Colon (tissue), 2 donors: Measurements from ENCODE around the gene MAML2.

Source experiments
- FAIRE-seq: peaks from 2 replicates; lab custom pipeline; 2012; peaks lifted over from hg19 to GRCh38; lab: Jason Lieb, UNC
- donor health status: control.
- donor health status: control.

The MAML2 gene

GRCh38 chr11:96207459-96208449, 135.2 kb downstream of the MAML2 start:
- FAIRE-seq, result no peak

GRCh38 chr11:96206955-96207354, 136.0 kb downstream of the MAML2 start:
- no peak for FAIRE-seq

- FAIRE-seq, result no peak
Measured at GRCh38 chr11:96205460-96205809, 137.6 kb downstream of the MAML2 start.

- no peak for FAIRE-seq
Measured at GRCh38 chr11:96204721-96205459, 138.1 kb downstream of the MAML2 start.

- no peak for FAIRE-seq
Measured at GRCh38 chr11:96204366-96204659, 138.7 kb downstream of the MAML2 start.

- FAIRE-seq, result no peak
Measured at GRCh38 chr11:96203567-96204365, 139.2 kb downstream of the MAML2 start.

- no peak for FAIRE-seq
Measured at GRCh38 chr11:96200243-96200642, 142.8 kb downstream of the MAML2 start.

GRCh38 chr11:96199563-96200025, 143.4 kb downstream of the MAML2 start:
- no peak for FAIRE-seq

- FAIRE-seq, result no peak
Measured at GRCh38 chr11:96197801-96198701, 144.9 kb downstream of the MAML2 start.

GRCh38 chr11:96197103-96197502, 145.9 kb downstream of the MAML2 start:
- FAIRE-seq, result no peak

- no peak for FAIRE-seq
Measured at GRCh38 chr11:96196181-96196662, 146.8 kb downstream of the MAML2 start.

- FAIRE-seq, result no peak
Measured at GRCh38 chr11:96195671-96196070, 147.3 kb downstream of the MAML2 start.

GRCh38 chr11:96194581-96195374, 148.2 kb downstream of the MAML2 start:
- no peak for FAIRE-seq

GRCh38 chr11:96193745-96194443, 149.1 kb downstream of the MAML2 start:
- FAIRE-seq, result no peak

GRCh38 chr11:96191752-96192151, 151.2 kb downstream of the MAML2 start:
- no peak for FAIRE-seq

- no peak for FAIRE-seq
Measured at GRCh38 chr11:96189351-96189750, 153.6 kb downstream of the MAML2 start.

- FAIRE-seq, result no peak
Measured at GRCh38 chr11:96188243-96189006, 154.6 kb downstream of the MAML2 start.

- no peak for FAIRE-seq
Measured at GRCh38 chr11:96187822-96188221, 155.2 kb downstream of the MAML2 start.

- no peak for FAIRE-seq
Measured at GRCh38 chr11:96186806-96187205, 156.2 kb downstream of the MAML2 start.
